ENCODE measurements around the gene USP32. TPM values are rescaled to one million over a fixed set of nuclear protein-coding genes. Genes with fewer than 3 reads are reported as not detected.

Gene USP32
- total and polyA plus RNA-seq, 12 donors = 22.0 to 99.3 (median 54.4) TPM

GRCh38 chr17:60129164-60129563, 262.8 kb downstream of the USP32 start:
- Histone ChIP-seq H3K4me1 (replicated peaks in 1 of 2) (peaks cover 0 to 3% of the 10 kb centered on the region in 2 donors), H3K9me3 (replicated peaks in 1 of 3) (no peaks in the 10 kb centered on the region), H3K36me3 (replicated peaks in 1 of 2) (no peaks in the 10 kb centered on the region), H3K4me3 (no peak overlapping the region), H3K27ac (no peak overlapping the region), H3K27me3 (no peaks in the 10 kb centered on the region)
- peak in 1 of 7 donors; percentile 15 for DNase-seq
- WGBS, 4 donors = 81 to 84% (median 82%) methylated on average over 4 of the region's 4 CpGs
- intact Hi-C loops (cut with DNase I) = no loop called here
- TF ChIP-seq, protein P1, sequence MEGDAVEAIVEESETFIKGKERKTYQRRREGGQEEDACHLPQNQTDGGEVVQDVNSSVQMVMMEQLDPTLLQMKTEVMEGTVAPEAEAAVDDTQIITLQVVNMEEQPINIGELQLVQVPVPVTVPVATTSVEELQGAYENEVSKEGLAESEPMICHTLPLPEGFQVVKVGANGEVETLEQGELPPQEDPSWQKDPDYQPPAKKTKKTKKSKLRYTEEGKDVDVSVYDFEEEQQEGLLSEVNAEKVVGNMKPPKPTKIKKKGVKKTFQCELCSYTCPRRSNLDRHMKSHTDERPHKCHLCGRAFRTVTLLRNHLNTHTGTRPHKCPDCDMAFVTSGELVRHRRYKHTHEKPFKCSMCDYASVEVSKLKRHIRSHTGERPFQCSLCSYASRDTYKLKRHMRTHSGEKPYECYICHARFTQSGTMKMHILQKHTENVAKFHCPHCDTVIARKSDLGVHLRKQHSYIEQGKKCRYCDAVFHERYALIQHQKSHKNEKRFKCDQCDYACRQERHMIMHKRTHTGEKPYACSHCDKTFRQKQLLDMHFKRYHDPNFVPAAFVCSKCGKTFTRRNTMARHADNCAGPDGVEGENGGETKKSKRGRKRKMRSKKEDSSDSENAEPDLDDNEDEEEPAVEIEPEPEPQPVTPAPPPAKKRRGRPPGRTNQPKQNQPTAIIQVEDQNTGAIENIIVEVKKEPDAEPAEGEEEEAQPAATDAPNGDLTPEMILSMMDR (IDR thresholded peaks at IDR 0.05) = no peak
- no peak for TF ChIP-seq POLR2A (IDR thresholded peaks at IDR 0.05)

Small RNA genes lying within 50 kb of the gene (small RNA-seq; reads per million reads assigned to genes)
- gene SCARNA20 = 41.0 to 107 reads per million in 2 donors

Other genes with a start within 250 kb of the USP32 start
- gene CA4, start 242.2 kb downstream of the USP32 start, total RNA-seq = 1 to 10 TPM in 5 of 9 donors, under 1 TPM in 4; 0.55 to 2.8 (median 1.1) TPM
- gene CA4, start 242.2 kb downstream of the USP32 start, polyA plus RNA-seq = 10 to 100 TPM in 1 of 3 donors, 1 to 10 TPM in 1, under 1 TPM in 1; 0.42 to 15.3 (median 2.9) TPM
- under 1 TPM in 1 of 9 donors, not detected in 8; 0.41 TPM for gene CHCT1, start 30.4 kb upstream of the USP32 start, total RNA-seq
- under 1 TPM in 1 of 3 donors, not detected in 2; 0.37 TPM for gene CHCT1, start 30.4 kb upstream of the USP32 start, polyA plus RNA-seq
- gene APPBP2, start 134.1 kb upstream of the USP32 start, total RNA-seq = 10 to 100 TPM; 18.8 to 63.4 (median 47.3) TPM
- 10 to 100 TPM in 1 of 3 donors, 1 to 10 TPM in 2; 5.5 to 36.8 (median 6.8) TPM for gene APPBP2, start 134.1 kb upstream of the USP32 start, polyA plus RNA-seq
- 10 to 100 TPM in 5 of 9 donors, 1 to 10 TPM in 4; 3.4 to 16.3 (median 10.6) TPM for gene PPM1D, start 208.1 kb upstream of the USP32 start, total RNA-seq
- gene PPM1D, start 208.1 kb upstream of the USP32 start, polyA plus RNA-seq = 1 to 10 TPM; 3.4 to 8.5 (median 3.7) TPM